HG02678 (cell line): ENCODE data around the gene RPGRIP1.
"Not testable (repeated sequence)": the region's sequence is repeated elsewhere in the genome, so short reads cannot be mapped to it uniquely, and the experiment has no call there.

Experiments
- ATAC-seq: cut with Tn5 transposase; IDR thresholded peaks from one replicate; pipeline ENCODE4 v1.9.1; 2021; ENCODE audit warnings: mild to moderate bottlenecking, moderate library complexity; ENCODE audit not compliant: unreplicated experiment

RPGRIP1 gene

GRCh38 chr14:21258005-21258888, 21.6 kb upstream of the RPGRIP1 start:
- ATAC-seq: no peak

- ATAC-seq: no peak
These were observed 20.7 kb upstream of the RPGRIP1 start for GRCh38 chr14:21258889-21259787.

DNA sequence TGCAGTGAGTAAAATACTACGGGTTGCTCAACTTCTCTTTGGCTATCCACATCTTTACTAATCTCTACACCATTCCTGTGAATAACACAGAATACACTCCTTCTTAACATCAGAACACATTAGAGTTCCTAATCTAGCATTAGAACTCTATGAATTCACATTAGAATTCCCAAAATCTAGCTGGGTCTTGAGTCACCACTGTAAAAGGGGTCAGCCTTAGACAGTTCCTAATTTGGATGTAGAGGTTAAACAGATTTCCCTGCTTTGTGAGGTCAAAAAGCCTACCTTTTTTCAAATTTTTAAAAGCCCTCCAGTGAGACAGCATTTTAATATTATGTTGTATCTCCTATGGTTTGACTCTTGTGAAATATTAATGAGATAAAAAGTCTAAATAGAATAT, 18.1 kb upstream of the RPGRIP1 start:
- no peak for ATAC-seq

- no peak for ATAC-seq
These were observed 17.5 kb upstream of the RPGRIP1 start for GRCh38 chr14:21262410-21262809.

DNA sequence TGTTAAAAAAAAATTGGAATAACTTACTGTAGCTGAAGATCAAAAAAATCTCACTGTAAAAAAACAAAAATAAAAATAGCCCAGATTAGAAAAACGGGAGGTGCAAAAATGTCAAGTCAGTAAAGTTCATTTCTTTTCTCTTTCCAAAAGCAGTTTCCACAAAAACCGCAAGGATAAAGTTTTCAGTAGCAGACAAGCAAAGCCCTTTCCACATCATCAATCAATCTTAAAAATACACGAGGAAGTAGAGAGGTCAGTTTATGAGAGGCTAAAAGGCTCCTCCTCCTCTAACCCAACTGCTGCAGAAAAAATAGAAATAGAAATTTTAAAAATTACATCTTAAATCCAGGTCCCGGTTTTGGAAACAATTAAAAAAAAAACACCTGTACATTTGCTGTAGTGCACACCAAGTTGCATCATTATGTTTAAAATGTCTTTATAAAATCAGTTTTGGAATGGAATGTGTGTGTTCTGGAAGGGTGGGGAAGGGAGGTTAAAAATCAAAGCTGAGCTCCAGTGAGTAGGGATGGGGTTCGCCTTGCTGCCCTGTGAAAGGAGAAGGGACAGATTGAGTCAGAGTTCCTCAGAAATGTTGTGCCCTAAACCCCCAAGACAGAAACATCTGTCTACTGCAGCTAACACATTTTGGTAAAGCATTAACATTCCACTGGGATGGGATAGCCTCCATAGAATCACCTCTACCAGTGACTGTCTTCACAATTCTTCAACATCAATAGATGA, 16.4 kb upstream of the RPGRIP1 start:
- peak; percentile 16 for ATAC-seq

GRCh38 chr14:21264025-21264801, 15.7 kb upstream of the RPGRIP1 start:
- peak; percentile 69 for ATAC-seq

GRCh38 chr14:21267431-21267845, 12.4 kb upstream of the RPGRIP1 start:
- ATAC-seq: no peak

- no peak for ATAC-seq
These were observed 11.8 kb upstream of the RPGRIP1 start for GRCh38 chr14:21267886-21268616.

GRCh38 chr14:21268617-21269251, 11.1 kb upstream of the RPGRIP1 start:
- ATAC-seq: no peak

GRCh38 chr14:21269252-21270046, 10.4 kb upstream of the RPGRIP1 start, which contains the start of gene HNRNPC:
Gene HNRNPC (minus strand): TSS chr14:21269442. CDS start chr14:21234193, 35,249 bp downstream.
- ATAC-seq: peak; percentile 93

- not testable (repeated sequence) for ATAC-seq
These were observed 7.2 kb upstream of the RPGRIP1 start for GRCh38 chr14:21272661-21273060.

GRCh38 chr14:21275261-21275858, 4.5 kb upstream of the RPGRIP1 start:
- no peak for ATAC-seq

- ATAC-seq: no peak
These were observed 1.3 kb upstream of the RPGRIP1 start for GRCh38 chr14:21278632-21279031.

GRCh38 chr14:21281917-21282316, 2.0 kb downstream of the RPGRIP1 start:
- ATAC-seq: not testable (repeated sequence)

- not testable (repeated sequence) for ATAC-seq
These were observed 6.6 kb downstream of the RPGRIP1 start for GRCh38 chr14:21286516-21286915.

DNA sequence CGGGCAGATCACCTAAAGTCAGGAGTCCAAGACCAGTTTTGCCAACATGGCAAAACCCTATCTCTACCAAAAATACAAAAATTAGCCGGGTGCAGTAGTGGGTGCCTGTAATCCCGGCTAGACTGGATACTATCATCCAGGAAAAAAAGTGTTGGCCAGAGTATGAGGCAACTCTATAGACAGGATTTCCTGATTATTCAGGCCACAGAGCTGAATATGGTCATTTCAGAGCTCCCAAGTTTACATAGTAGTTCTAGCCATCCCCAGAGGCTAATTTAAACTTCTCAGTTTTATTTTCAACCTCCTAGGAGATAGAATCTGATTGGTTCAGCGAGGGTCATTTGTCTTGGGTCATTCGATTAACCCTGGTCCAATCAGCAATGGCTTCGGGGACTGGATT, 7.3 kb downstream of the RPGRIP1 start:
- ATAC-seq: no peak

DNA sequence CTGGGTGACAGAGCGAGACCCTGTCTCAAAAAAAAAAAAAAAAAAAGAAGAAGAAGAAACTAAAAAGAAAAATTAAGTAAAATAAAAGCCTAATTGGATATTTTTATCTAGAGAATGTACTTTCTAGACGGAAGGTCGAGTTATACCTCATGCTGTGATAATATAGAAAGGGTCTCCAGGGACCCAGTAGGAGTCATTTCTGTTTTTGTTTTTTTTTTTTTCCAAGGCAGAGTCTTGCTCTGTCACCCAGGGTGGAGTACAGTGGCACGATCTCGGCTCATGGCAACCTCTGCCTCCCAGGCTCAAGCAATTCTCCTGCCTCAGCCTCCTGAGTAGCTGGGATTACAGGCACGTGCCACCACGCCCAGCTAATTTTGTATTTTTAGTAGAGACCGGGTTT, 14.1 kb downstream of the RPGRIP1 start:
- ATAC-seq: not testable (repeated sequence)

DNA sequence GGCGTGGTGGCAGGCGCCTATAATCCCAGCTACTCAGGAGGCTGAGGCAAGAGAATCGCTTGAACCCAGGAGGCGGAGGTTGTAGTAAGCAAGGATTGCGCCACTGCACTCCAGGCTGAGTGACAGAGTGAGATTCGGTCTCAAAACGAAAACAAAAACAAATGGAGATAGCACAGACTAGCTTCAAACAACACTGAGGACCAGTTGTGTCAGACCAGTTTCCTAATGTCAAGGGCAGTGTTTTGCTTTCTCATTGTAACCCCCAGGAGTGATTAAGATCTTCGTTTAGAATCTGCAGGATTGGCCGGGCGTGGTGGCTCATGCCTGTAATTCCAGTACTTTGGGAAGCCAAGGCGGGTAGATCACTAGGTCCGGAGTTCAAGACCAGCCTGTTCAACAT, 18.5 kb downstream of the RPGRIP1 start:
- ATAC-seq: no peak
